ENCODE measurements around the gene CASS4. TPM values are rescaled to one million over a fixed set of nuclear protein-coding genes. Genes with fewer than 3 reads are reported as not detected.

CASS4 gene
- total and polyA plus RNA-seq, 4 donors, result 0.20 to 3.4 (median 1.8) TPM

- no peak overlapping the region for H3K4me3 ChIP-seq (ENCODE audit: low read length in 2 of 2)
- no peaks in the 10 kb centered on the region for H3K27me3 ChIP-seq (ENCODE audit: control insufficient read depth in 1 of 2, insufficient read depth in 2 of 2, low read length in 1 of 2)
- DNase-seq, result no peak
- no peak overlapping the region for H3K27ac ChIP-seq (ENCODE audit: low read depth in 1 of 2, low read length in 2 of 2)
- WGBS, 2 donors, result 30 to 36% methylated on average over 5 of the region's 5 CpGs
- no peaks in the 10 kb centered on the region for H3K36me3 ChIP-seq (ENCODE audit: control insufficient read depth in 1 of 2, insufficient read depth in 2 of 2, low read length in 1 of 2)
- intact Hi-C loops (cut with DNase I), result no loop called here
- H3K9me3 ChIP-seq (ENCODE audit: control insufficient read depth, low read length), result no peaks in the 10 kb centered on the region
- H3K4me1 ChIP-seq (ENCODE audit: control insufficient read depth in 1 of 2, insufficient read depth in 2 of 2, low read length in 2 of 2), result no peaks in the 10 kb centered on the region
- ATAC-seq (ENCODE audit: low FRiP score), result no peak
These were observed 27.8 kb downstream of the CASS4 start for GRCh38 chr20:56439771-56440291.

GRCh38 chr20:56440346-56441007 lies 28.4 kb downstream of the CASS4 start:
- Histone ChIP-seq H3K4me3 (ENCODE audit: low read length in 2 of 2) (no peak overlapping the region), H3K27me3 (ENCODE audit: control insufficient read depth in 1 of 2, insufficient read depth in 2 of 2, low read length in 1 of 2) (no peaks in the 10 kb centered on the region), H3K9me3 (ENCODE audit: control insufficient read depth, low read length) (no peaks in the 10 kb centered on the region), H3K4me1 (ENCODE audit: control insufficient read depth in 1 of 2, insufficient read depth in 2 of 2, low read length in 2 of 2) (no peaks in the 10 kb centered on the region), H3K27ac (ENCODE audit: low read depth in 1 of 2, low read length in 2 of 2) (no peak overlapping the region), H3K36me3 (ENCODE audit: control insufficient read depth in 1 of 2, insufficient read depth in 2 of 2, low read length in 1 of 2) (no peaks in the 10 kb centered on the region)
- no peak for ATAC-seq (ENCODE audit: low FRiP score)
- no peak for DNase-seq
- WGBS, 2 donors, result 82 to 89% methylated on average over 4 of the region's 4 CpGs
- intact Hi-C loops (cut with DNase I), result no loop called here

GRCh38 chr20:56442389-56443365 lies 30.6 kb downstream of the CASS4 start:
- Histone ChIP-seq H3K9me3 (ENCODE audit: control insufficient read depth, low read length) (no peaks in the 10 kb centered on the region), H3K27me3 (ENCODE audit: control insufficient read depth in 1 of 2, insufficient read depth in 2 of 2, low read length in 1 of 2) (no peaks in the 10 kb centered on the region), H3K4me3 (ENCODE audit: low read length in 2 of 2) (no peak overlapping the region), H3K27ac (ENCODE audit: low read depth in 1 of 2, low read length in 2 of 2) (no peak overlapping the region), H3K36me3 (ENCODE audit: control insufficient read depth in 1 of 2, insufficient read depth in 2 of 2, low read length in 1 of 2) (no peaks in the 10 kb centered on the region), H3K4me1 (ENCODE audit: control insufficient read depth in 1 of 2, insufficient read depth in 2 of 2, low read length in 2 of 2) (no peaks in the 10 kb centered on the region)
- 88 to 91% methylated on average over 16 to 17 of the region's 17 CpGs for WGBS, 2 donors
- intact Hi-C loops (cut with DNase I), result no loop called here
- DNase-seq (no peak), ATAC-seq (ENCODE audit: low FRiP score) (no peak)

- H3K36me3 ChIP-seq (ENCODE audit: control insufficient read depth in 1 of 2, insufficient read depth in 2 of 2, low read length in 1 of 2), result no peaks in the 10 kb centered on the region
- H3K27me3 ChIP-seq (ENCODE audit: control insufficient read depth in 1 of 2, insufficient read depth in 2 of 2, low read length in 1 of 2), result no peaks in the 10 kb centered on the region
- H3K4me1 ChIP-seq (ENCODE audit: control insufficient read depth in 1 of 2, insufficient read depth in 2 of 2, low read length in 2 of 2), result no peaks in the 10 kb centered on the region
- no peak for ATAC-seq (ENCODE audit: low FRiP score)
- H3K27ac ChIP-seq (ENCODE audit: low read depth in 1 of 2, low read length in 2 of 2), result no peak overlapping the region
- 31 to 45% methylated on average over 27 of the region's 27 CpGs for WGBS, 2 donors
- no peaks in the 10 kb centered on the region for H3K9me3 ChIP-seq (ENCODE audit: control insufficient read depth, low read length)
- intact Hi-C loops (cut with DNase I), result no loop called here
- no peak for DNase-seq
- H3K4me3 ChIP-seq (ENCODE audit: low read length in 2 of 2), result no peak overlapping the region
These were observed 31.8 kb downstream of the CASS4 start for GRCh38 chr20:56443654-56444540.

GRCh38 chr20:56445130-56445529 lies 33.1 kb downstream of the CASS4 start:
- WGBS, 2 donors, result 74 to 83% methylated on average over 3 of the region's 3 CpGs
- Histone ChIP-seq H3K27me3 (ENCODE audit: control insufficient read depth in 1 of 2, insufficient read depth in 2 of 2, low read length in 1 of 2) (no peaks in the 10 kb centered on the region), H3K9me3 (ENCODE audit: control insufficient read depth, low read length) (no peaks in the 10 kb centered on the region), H3K4me1 (ENCODE audit: control insufficient read depth in 1 of 2, insufficient read depth in 2 of 2, low read length in 2 of 2) (no peaks in the 10 kb centered on the region), H3K27ac (ENCODE audit: low read depth in 1 of 2, low read length in 2 of 2) (no peak overlapping the region), H3K4me3 (ENCODE audit: low read length in 2 of 2) (no peak overlapping the region), H3K36me3 (ENCODE audit: control insufficient read depth in 1 of 2, insufficient read depth in 2 of 2, low read length in 1 of 2) (no peaks in the 10 kb centered on the region)
- ATAC-seq (ENCODE audit: low FRiP score), result no peak
- no peak for DNase-seq
- intact Hi-C loops (cut with DNase I), result no loop called here

- 85 to 89% methylated on average over 16 of the region's 16 CpGs for WGBS, 2 donors
- intact Hi-C loops (cut with DNase I), result no loop called here
- no peak overlapping the region for H3K4me3 ChIP-seq (ENCODE audit: low read length in 2 of 2)
- no peaks in the 10 kb centered on the region for H3K4me1 ChIP-seq (ENCODE audit: control insufficient read depth in 1 of 2, insufficient read depth in 2 of 2, low read length in 2 of 2)
- no peaks in the 10 kb centered on the region for H3K27me3 ChIP-seq (ENCODE audit: control insufficient read depth in 1 of 2, insufficient read depth in 2 of 2, low read length in 1 of 2)
- DNase-seq (no peak), ATAC-seq (ENCODE audit: low FRiP score) (no peak)
- H3K9me3 ChIP-seq (ENCODE audit: control insufficient read depth, low read length), result no peaks in the 10 kb centered on the region
- no peak overlapping the region for H3K27ac ChIP-seq (ENCODE audit: low read depth in 1 of 2, low read length in 2 of 2)
- no peaks in the 10 kb centered on the region for H3K36me3 ChIP-seq (ENCODE audit: control insufficient read depth in 1 of 2, insufficient read depth in 2 of 2, low read length in 1 of 2)
These were observed 33.5 kb downstream of the CASS4 start for GRCh38 chr20:56445540-56445939.

GRCh38 chr20:56447227-56447626 lies 35.2 kb downstream of the CASS4 start:
- H3K4me3 ChIP-seq (ENCODE audit: low read length in 2 of 2), result no peak overlapping the region
- no peak for DNase-seq
- H3K4me1 ChIP-seq (ENCODE audit: control insufficient read depth in 1 of 2, insufficient read depth in 2 of 2, low read length in 2 of 2), result no peaks in the 10 kb centered on the region
- H3K27me3 ChIP-seq (ENCODE audit: control insufficient read depth in 1 of 2, insufficient read depth in 2 of 2, low read length in 1 of 2), result no peaks in the 10 kb centered on the region
- ATAC-seq (ENCODE audit: low FRiP score), result no peak
- intact Hi-C loops (cut with DNase I), result no loop called here
- H3K9me3 ChIP-seq (ENCODE audit: control insufficient read depth, low read length), result no peaks in the 10 kb centered on the region
- no peak overlapping the region for H3K27ac ChIP-seq (ENCODE audit: low read depth in 1 of 2, low read length in 2 of 2)
- H3K36me3 ChIP-seq (ENCODE audit: control insufficient read depth in 1 of 2, insufficient read depth in 2 of 2, low read length in 1 of 2), result no peaks in the 10 kb centered on the region

- Histone ChIP-seq H3K36me3 (ENCODE audit: control insufficient read depth in 1 of 2, insufficient read depth in 2 of 2, low read length in 1 of 2) (no peaks in the 10 kb centered on the region), H3K4me3 (ENCODE audit: low read length in 2 of 2) (no peak overlapping the region), H3K4me1 (ENCODE audit: control insufficient read depth in 1 of 2, insufficient read depth in 2 of 2, low read length in 2 of 2) (no peaks in the 10 kb centered on the region), H3K9me3 (ENCODE audit: control insufficient read depth, low read length) (no peaks in the 10 kb centered on the region), H3K27ac (ENCODE audit: low read depth in 1 of 2, low read length in 2 of 2) (no peak overlapping the region), H3K27me3 (ENCODE audit: control insufficient read depth in 1 of 2, insufficient read depth in 2 of 2, low read length in 1 of 2) (no peaks in the 10 kb centered on the region)
- DNase-seq (no peak), ATAC-seq (ENCODE audit: low FRiP score) (no peak)
- intact Hi-C loops (cut with DNase I), result no loop called here
- 87% methylated on average over 5 of the region's 5 CpGs for WGBS, 2 donors
These were observed 37.4 kb downstream of the CASS4 start for GRCh38 chr20:56449459-56449858.
